IMR-90 (cell line): ENCODE data around the gene SCGB1C1.

ENCODE experiments used
- MAFK ChIP-seq: IDR thresholded peaks from 2 replicates; pipeline ENCODE4 v1.6.1; 2012; ENCODE audit warnings: low read depth, low read length, improper control_type of control experiment
- MAZ ChIP-seq: IDR thresholded peaks from 2 replicates; pipeline ENCODE4 v1.6.1; 2012; ENCODE audit warnings: low read depth, mild to moderate bottlenecking, low read length, improper control_type of control experiment, moderate library complexity, borderline replicate concordance
- MXI1 ChIP-seq: IDR thresholded peaks from 2 replicates; pipeline ENCODE4 v1.6.1; 2012; ENCODE audit warnings: low read depth, mild to moderate bottlenecking, low read length, moderate library complexity, borderline replicate concordance
- POLR2A ChIP-seq: IDR thresholded peaks from 2 replicates; pipeline ENCODE4 v1.6.1; 2012; ENCODE audit warnings: mild to moderate bottlenecking, low read depth, low read length
- RCOR1 ChIP-seq: IDR thresholded peaks from 2 replicates; pipeline ENCODE4 v1.6.1; 2012; ENCODE audit warnings: mild to moderate bottlenecking, low read length, improper control_type of control experiment; ENCODE audit not compliant: insufficient replicate concordance
- RFX5 ChIP-seq: IDR thresholded peaks from 2 replicates; pipeline ENCODE4 v1.8.0; 2012; ENCODE audit warnings: low read depth, mild to moderate bottlenecking, low read length, moderate library complexity
- SMC3 ChIP-seq: fragments of 150-350 bp; IDR thresholded peaks from 2 replicates; pipeline ENCODE4 v1.6.1; 2016; ENCODE audit warnings: low read depth, mild to moderate bottlenecking, antibody characterized with exemption, low read length, moderate library complexity
- TF ChIP-seq, protein P1 (sequence below): conservative IDR thresholded peaks from 2 replicates; pipeline ENCODE4 v1.5.1; 2012; ENCODE audit warnings: mild to moderate bottlenecking, low read depth, low read length, improper control_type of control experiment
- TF ChIP-seq, protein P2 (sequence below): fragments of 150-350 bp; IDR thresholded peaks from 2 replicates; pipeline ENCODE4 v1.6.1; 2017; ENCODE audit warnings: mild to moderate bottlenecking, antibody characterized with exemption, low read length, low read depth

GRCh38 chr11:205221-206001, 12.5 kb downstream of the SCGB1C1 start:
- TF ChIP-seq, protein P1, sequence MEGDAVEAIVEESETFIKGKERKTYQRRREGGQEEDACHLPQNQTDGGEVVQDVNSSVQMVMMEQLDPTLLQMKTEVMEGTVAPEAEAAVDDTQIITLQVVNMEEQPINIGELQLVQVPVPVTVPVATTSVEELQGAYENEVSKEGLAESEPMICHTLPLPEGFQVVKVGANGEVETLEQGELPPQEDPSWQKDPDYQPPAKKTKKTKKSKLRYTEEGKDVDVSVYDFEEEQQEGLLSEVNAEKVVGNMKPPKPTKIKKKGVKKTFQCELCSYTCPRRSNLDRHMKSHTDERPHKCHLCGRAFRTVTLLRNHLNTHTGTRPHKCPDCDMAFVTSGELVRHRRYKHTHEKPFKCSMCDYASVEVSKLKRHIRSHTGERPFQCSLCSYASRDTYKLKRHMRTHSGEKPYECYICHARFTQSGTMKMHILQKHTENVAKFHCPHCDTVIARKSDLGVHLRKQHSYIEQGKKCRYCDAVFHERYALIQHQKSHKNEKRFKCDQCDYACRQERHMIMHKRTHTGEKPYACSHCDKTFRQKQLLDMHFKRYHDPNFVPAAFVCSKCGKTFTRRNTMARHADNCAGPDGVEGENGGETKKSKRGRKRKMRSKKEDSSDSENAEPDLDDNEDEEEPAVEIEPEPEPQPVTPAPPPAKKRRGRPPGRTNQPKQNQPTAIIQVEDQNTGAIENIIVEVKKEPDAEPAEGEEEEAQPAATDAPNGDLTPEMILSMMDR: no peak
- TF ChIP-seq MXI1: no peak
- TF ChIP-seq POLR2A: no peak
- TF ChIP-seq RFX5: no peak
- TF ChIP-seq SMC3: no peak
- no peak for TF ChIP-seq MAFK
- no peak for TF ChIP-seq MAZ
- no peak for TF ChIP-seq RCOR1
- TF ChIP-seq, protein P2, sequence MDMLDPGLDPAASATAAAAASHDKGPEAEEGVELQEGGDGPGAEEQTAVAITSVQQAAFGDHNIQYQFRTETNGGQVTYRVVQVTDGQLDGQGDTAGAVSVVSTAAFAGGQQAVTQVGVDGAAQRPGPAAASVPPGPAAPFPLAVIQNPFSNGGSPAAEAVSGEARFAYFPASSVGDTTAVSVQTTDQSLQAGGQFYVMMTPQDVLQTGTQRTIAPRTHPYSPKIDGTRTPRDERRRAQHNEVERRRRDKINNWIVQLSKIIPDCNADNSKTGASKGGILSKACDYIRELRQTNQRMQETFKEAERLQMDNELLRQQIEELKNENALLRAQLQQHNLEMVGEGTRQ: no peak
